HG02588 (cell line): ENCODE results near the gene SH2D5.
"Not testable (repeated sequence)": the region's sequence is repeated elsewhere in the genome, so short reads cannot be mapped to it uniquely, and the experiment has no call there.

Experiments used
- ATAC-seq: cut with Tn5 transposase; IDR thresholded peaks from one replicate; pipeline ENCODE4 v1.9.1; 2021; ENCODE audit warnings: mild to moderate bottlenecking, moderate library complexity; ENCODE audit not compliant: unreplicated experiment

SH2D5 gene

GRCh38 chr1:20728371-20729154 lies 3.9 kb downstream of the SH2D5 start:
- no peak for ATAC-seq

- ATAC-seq: no peak
Observed at GRCh38 chr1:20727746-20728316, 4.7 kb downstream of the SH2D5 start.

- ATAC-seq: no peak
Observed at GRCh38 chr1:20726932-20727745, 5.4 kb downstream of the SH2D5 start.

GRCh38 chr1:20726118-20726911 lies 6.2 kb downstream of the SH2D5 start:
- ATAC-seq: no peak

- ATAC-seq: no peak
Observed at GRCh38 chr1:20725189-20726117, 7.0 kb downstream of the SH2D5 start.

GRCh38 chr1:20724364-20725188 lies 7.9 kb downstream of the SH2D5 start:
- ATAC-seq: no peak

GRCh38 chr1:20723537-20724363 lies 8.8 kb downstream of the SH2D5 start:
- no peak for ATAC-seq

- ATAC-seq: no peak
Observed at GRCh38 chr1:20723159-20723536, 9.4 kb downstream of the SH2D5 start.

GRCh38 chr1:20721117-20722061 lies 11.1 kb downstream of the SH2D5 start:
- ATAC-seq: no peak

GRCh38 chr1:20720631-20721091 lies 11.8 kb downstream of the SH2D5 start:
- ATAC-seq: no peak

GRCh38 chr1:20719871-20720620 lies 12.5 kb downstream of the SH2D5 start:
- ATAC-seq: no peak

- no peak for ATAC-seq
Observed at GRCh38 chr1:20719261-20719660, 13.2 kb downstream of the SH2D5 start.

GRCh38 chr1:20718343-20718882 lies 14.1 kb downstream of the SH2D5 start:
- not testable (repeated sequence) for ATAC-seq

GRCh38 chr1:20717452-20718342 lies 14.8 kb downstream of the SH2D5 start, which contains the start of gene KIF17:
TSS of gene KIF17 (minus strand) at chr1:20718007. CDS start at chr1:20717706, 301 bp downstream.
- no peak for ATAC-seq

- ATAC-seq: no peak
Observed at GRCh38 chr1:20716232-20716631, 16.3 kb downstream of the SH2D5 start.
